Hepatocyte (in vitro differentiated cells): Measurements from ENCODE around the gene C6orf132.

Experiments
- CTCF ChIP-seq: fragments of 200-600 bp; sonication (generic); IDR thresholded peaks from 2 replicates; pipeline ENCODE4 v1.5.1; 2016; ENCODE audit warnings: antibody characterized with exemption, mild to moderate bottlenecking; ENCODE audit not compliant: poor library complexity
- EZH2 ChIP-seq: fragments of 200-600 bp; sonication (generic); IDR thresholded peaks from 2 replicates; pipeline ENCODE4 v1.6.1; 2016; ENCODE audit warnings: antibody characterized with exemption, mild to moderate bottlenecking, borderline replicate concordance
- EZH2phosphoT487 ChIP-seq: fragments of 200-600 bp; sonication (generic); IDR thresholded peaks from one replicate; pipeline ENCODE4 v1.6.1; 2018; ENCODE audit warnings: antibody characterized with exemption, mild to moderate bottlenecking, low read depth, moderate library complexity; ENCODE audit not compliant: unreplicated experiment, severe bottlenecking

GRCh38 chr6:42088101-42088591, 54.3 kb downstream of the C6orf132 start:
- TF ChIP-seq EZH2 (no peak), CTCF (no peak), EZH2phosphoT487 (no peak)
